OCI-LY7 (cell line): Measurements from ENCODE around the gene PCDHGA4.
"Not testable (repeated sequence)": the region's sequence is repeated elsewhere in the genome, so short reads cannot be mapped to it uniquely, and the experiment has no call there.

Experiments used
- EZH2phosphoT487 ChIP-seq: fragments of 200-600 bp; sonication (generic); IDR thresholded peaks from 2 replicates; pipeline ENCODE4 v1.6.1; 2018; ENCODE audit warnings: low read depth, borderline replicate concordance, mild to moderate bottlenecking, mixed run types, antibody characterized with exemption, low read length, moderate library complexity, mixed read lengths
- TF ChIP-seq, protein P1 (sequence below): fragments of 200-600 bp; sonication (generic); conservative IDR thresholded peaks from 2 replicates; pipeline ENCODE4 v1.5.1; 2014; ENCODE audit warnings: mild to moderate bottlenecking, antibody characterized with exemption, low read length, moderate library complexity, mixed read lengths

DNA sequence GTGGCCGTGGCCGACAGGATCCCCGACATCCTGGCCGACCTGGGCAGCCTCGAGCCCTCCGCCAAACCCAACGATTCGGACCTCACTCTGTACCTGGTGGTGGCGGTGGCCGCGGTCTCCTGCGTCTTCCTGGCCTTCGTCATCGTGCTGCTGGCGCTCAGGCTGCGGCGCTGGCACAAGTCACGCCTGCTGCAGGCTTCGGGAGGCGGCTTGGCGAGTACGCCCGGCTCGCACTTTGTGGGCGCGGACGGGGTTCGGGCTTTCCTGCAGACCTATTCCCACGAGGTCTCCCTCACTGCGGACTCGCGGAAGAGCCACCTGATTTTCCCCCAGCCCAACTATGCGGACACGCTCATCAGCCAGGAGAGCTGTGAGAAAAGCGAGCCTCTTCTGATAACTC lies 8.8 kb upstream of the PCDHGA4 start:
- TF ChIP-seq, protein P1, sequence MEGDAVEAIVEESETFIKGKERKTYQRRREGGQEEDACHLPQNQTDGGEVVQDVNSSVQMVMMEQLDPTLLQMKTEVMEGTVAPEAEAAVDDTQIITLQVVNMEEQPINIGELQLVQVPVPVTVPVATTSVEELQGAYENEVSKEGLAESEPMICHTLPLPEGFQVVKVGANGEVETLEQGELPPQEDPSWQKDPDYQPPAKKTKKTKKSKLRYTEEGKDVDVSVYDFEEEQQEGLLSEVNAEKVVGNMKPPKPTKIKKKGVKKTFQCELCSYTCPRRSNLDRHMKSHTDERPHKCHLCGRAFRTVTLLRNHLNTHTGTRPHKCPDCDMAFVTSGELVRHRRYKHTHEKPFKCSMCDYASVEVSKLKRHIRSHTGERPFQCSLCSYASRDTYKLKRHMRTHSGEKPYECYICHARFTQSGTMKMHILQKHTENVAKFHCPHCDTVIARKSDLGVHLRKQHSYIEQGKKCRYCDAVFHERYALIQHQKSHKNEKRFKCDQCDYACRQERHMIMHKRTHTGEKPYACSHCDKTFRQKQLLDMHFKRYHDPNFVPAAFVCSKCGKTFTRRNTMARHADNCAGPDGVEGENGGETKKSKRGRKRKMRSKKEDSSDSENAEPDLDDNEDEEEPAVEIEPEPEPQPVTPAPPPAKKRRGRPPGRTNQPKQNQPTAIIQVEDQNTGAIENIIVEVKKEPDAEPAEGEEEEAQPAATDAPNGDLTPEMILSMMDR, result not testable (repeated sequence)
- not testable (repeated sequence) for TF ChIP-seq EZH2phosphoT487
